GM08714 (cell line): ENCODE data around the gene SSPN.

Source experiments
- H3K4me3 ChIP-seq: fragments of 200-500 bp; sonication (Bioruptor generic); 2 replicates; pipeline ENCODE4 v1.5.1; 2014; ENCODE audit warnings: mild to moderate bottlenecking, low read length, inconsistent platforms
- ZNF274 ChIP-seq: IDR thresholded peaks from 2 replicates; pipeline ENCODE4 v1.6.1; 2012; ENCODE audit warnings: mild to moderate bottlenecking, low read depth, low read length

Gene SSPN

DNA sequence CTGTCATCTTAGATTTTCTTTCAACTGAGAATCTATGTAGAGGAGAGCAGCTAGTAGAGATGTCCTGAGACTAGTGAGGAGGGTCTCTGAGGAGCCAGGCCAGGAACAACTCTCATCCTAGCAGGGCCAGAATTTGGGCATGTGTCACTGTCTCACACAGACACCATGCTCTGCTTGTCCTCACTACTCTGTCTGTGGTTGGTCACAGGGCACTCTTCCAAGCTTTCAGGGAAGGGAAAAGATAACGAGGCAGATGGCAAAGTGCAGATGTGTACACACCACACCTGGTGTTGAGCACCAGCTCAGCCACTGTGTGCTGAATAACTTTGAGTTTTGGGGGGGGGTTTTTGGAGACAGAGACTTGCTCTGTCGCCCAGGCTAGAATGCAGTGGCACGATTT, 2.5 kb downstream of the SSPN start:
- no peak for TF ChIP-seq ZNF274
- no peak overlapping the region for H3K4me3 ChIP-seq

DNA sequence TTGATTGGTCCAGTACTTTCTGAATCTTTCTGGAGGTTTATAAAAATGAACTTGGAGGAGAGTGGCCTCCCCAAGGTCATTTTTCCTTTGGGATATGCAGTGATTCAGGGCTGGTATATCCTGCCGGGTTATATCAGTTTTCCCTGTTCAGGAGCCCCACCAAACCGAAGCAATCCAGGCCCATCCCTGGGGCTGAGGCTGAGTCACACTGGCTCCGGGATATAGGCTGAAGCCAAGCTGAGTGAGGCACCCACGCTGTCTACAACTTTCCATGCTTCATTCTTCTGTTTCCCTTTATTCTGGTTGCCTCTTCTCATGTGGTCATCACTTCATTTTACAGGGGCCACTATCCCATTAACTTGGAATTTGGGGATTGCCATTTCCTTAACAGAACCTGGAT, 3.4 kb downstream of the SSPN start:
- no peak for TF ChIP-seq ZNF274

DNA sequence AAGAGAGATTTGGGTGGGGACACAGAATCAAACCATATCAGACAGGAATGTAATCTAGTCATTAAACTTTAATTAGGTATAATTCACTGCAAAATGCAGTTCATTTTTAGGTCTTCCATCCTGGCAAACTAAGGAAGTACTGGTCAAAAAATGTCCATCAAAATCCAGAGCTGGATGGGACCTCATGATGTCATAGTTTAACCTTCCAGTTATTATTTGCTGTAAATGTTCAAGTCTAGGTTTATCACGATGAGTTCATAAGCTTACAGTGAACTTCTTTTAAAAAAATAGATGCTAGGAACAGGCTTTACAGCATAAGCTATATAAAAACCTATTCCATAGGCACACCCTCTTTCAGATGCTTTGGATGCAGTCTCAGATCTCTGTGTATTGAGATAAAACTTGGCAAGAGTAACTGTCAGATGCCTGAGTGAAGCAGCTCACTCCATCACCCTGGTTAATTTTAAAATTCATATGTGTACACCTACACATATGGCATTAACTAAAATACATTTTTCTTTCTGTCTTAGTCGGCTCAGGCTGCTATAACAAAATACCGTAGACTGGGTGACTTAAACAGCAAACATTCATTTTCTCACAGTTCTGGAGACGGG, 7.9 kb downstream of the SSPN start:
- no peak for TF ChIP-seq ZNF274
- H3K4me3 ChIP-seq, result no peak overlapping the region

More for the DNA sequence above, 3.4 kb downstream of the SSPN start:
- no peak overlapping the region for H3K4me3 ChIP-seq

DNA sequence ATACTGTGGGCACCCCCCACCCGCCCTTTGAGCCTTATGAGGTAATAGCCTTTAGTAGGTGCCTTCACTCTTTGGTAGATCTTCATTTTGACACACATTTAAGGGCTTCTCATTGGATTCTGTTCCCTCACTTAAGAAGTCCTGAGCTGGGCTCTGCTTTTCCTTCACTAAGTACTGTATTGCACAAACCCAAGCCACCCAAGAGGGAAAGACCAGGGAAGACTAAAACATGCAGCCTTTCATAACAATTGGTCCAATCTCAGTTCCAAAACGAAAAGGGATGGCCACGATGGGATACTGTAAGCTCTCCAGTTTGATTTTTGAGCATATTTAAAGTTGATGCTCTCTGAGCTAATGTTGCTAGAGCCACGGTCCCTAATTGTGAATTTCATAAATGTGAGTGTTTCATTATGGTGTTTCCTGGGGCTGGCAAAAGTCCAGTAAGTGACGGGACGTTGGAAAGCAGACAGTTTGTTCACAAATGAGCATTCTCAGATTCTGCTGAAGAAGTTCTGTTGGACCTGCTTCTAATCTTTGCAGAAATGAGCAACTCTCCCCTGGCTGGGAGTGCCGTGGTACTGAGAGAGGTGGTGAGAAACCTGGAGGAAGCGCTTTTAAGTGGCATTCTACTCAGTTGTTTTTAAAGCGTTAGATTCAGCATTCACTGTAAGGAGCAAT, 9.4 kb downstream of the SSPN start:
- H3K4me3 ChIP-seq, result no peak overlapping the region
- TF ChIP-seq ZNF274, result no peak

DNA sequence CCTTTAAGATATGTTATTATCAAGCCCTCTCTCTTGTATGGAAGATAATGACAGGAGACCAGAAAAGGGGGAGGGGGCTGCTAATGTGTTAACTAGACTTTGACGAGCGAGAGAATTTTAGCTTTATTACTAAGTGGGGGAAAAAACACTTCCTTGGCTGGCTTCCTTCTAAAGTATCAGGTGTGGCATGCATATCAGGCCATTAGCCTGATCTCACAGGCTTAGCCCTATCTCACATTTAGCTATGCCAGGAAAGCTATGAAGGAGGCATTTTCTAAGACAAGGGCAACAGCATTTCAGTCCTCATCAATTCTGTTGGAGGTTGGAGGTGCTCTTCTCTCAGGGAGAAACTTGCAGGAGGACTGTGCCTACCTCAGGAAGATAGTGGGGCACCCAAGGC, 9.9 kb downstream of the SSPN start:
- H3K4me3 ChIP-seq, result no peak overlapping the region
- TF ChIP-seq ZNF274, result no peak

DNA sequence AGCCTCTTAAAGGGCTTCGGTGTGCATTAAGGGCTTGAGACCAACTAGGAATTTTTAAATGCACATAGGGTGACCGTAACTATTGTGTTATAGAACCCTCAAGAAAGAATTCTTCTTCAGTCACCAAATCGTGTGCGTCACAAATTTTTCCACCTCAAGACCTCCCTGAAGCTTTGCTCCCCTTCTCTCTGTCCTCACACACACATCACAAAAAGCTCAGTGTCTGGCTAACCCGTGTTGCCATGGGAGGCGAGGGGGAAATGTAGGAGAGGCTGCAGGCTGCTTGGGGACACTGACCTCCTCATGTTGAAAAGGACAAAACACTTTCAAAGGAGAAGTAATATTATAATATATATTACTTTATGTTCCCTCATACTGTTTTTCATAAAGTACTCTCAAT, 10.6 kb downstream of the SSPN start:
- TF ChIP-seq ZNF274, result no peak
- no peak overlapping the region for H3K4me3 ChIP-seq

DNA sequence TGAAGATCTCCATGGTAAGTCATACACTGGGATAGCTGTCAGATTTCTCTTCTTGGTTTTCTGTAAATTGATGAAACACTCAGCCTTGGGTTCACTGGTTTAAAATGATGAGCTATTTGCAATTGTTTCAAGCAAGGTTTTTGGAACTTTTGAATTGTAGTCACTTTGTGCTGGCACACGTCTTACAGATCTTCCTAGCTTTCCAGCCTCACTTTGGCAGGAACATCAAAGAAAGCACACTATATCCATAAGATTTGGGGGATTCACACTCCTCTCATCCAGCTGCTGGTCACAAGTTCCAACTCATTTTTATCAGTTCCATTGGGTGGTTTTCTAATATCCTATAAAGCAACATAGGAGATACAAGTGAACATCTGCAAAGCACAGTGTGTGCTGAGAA, 16.0 kb downstream of the SSPN start:
- no peak overlapping the region for H3K4me3 ChIP-seq
- no peak for TF ChIP-seq ZNF274

DNA sequence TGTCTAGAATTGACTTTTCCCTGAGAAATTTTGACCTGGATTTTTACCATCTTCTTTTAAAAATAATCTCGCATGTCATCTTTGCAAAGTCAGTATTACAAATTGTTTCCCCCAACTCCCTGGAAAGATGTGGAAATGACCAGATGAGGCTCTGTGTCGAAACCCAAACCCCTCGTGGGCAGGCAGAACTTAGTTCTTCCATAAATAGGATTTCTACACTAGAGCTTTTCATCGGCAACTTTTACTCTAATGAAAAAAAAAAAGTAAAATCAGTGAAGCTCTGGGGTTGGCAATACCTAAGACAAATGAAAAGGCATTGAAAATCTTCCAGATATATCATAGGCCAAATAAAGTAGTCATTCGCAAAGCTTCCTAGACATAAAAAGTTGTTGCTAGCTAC, 17.0 kb downstream of the SSPN start:
- no peak overlapping the region for H3K4me3 ChIP-seq
- no peak for TF ChIP-seq ZNF274

DNA sequence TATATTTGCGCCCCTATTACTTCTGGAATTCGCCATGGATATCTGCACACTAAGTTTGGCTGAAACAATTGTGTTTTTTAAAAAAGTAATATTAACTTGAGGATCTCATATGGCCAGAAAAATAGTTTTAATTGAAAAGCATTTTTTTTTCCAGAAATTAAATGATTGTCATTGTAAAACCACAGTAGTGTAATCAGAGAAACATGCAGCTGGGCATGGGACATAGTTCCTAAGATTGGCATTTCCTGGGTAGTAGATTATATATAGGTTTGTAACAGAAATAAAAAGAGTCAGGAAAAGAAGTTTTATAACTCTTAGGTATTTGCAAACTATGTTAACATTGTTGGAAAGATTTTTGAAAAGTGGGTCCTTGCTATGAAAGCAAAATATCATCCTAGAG, 17.6 kb downstream of the SSPN start:
- TF ChIP-seq ZNF274, result no peak
- no peak overlapping the region for H3K4me3 ChIP-seq

DNA sequence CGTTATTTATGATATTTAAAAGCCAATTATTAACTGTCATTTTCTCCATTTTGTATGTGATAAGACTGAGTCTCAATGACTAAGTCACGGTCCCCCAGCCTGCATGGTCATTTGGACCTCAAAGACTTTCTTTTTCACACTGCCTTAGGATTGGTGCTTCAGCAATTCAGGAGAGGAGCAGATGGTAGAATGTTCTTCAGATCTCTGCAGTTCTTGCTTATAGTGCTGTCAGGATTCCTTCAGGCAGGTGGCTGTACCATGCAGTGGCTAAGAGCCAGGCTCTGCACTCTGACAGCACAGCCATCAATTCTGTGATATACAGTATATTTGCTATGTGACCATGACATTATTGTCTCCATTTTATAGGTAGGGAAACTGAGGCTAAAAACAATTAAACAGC, 18.7 kb downstream of the SSPN start:
- no peak overlapping the region for H3K4me3 ChIP-seq
- no peak for TF ChIP-seq ZNF274

DNA sequence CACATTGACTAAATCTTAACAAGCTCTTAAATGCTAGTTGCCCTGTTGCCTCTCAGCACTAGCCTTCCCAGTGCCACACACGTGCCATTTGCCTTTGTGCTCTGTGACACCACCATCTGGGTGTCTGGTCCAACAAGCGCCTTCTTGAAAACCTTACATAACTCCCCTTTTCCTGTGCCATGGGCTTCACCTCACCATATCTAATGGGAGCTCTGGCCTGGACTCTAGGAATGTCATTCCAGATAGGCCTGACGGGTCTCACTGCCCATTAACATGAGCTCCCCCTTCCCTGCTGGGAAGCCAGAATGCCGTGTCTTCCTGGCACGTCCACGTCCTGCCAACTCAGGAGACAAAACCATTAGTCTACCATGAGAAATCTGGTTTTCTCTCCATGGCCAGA, 24.4 kb downstream of the SSPN start:
- no peak overlapping the region for H3K4me3 ChIP-seq
- no peak for TF ChIP-seq ZNF274

DNA sequence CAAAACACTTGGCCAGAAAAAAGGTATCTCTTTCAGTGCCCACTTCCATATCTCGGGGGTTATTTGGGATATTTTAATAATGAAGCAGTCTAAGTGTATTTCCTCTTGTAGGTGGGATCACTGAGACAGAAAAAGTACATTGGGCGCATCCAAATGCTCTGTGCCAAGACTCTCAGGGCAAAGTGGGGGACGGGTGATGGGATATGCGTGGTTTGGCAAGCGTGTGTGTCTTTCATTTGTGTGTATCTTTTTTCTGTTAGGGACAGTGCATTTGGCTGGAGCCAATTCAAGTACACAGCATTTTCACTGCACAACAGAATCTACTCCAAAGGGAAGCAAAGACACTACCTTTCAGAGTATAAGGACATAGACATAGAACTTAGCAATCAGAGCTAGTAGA, 29.3 kb downstream of the SSPN start:
- no peak for TF ChIP-seq ZNF274
- no peak overlapping the region for H3K4me3 ChIP-seq

DNA sequence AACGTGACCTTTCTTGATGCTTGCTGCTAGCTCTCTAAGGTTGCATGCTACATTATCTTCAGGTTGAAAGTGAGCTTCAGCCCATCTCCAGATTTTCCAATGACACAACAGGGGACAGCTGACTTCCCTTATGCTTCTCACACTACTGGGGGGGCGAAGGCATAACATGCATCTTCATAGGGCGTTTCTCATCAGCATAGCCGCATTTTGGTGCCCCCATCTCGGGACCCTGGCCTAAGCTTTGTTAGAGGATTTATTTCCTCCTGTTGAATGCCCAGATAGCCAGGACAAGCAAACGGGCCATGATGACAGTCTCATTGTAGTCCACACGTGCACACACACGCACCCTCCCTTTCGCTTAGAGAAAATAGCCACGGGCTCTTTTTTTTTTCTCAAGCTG, 30.7 kb downstream of the SSPN start:
- no peak for TF ChIP-seq ZNF274
- no peak overlapping the region for H3K4me3 ChIP-seq

DNA sequence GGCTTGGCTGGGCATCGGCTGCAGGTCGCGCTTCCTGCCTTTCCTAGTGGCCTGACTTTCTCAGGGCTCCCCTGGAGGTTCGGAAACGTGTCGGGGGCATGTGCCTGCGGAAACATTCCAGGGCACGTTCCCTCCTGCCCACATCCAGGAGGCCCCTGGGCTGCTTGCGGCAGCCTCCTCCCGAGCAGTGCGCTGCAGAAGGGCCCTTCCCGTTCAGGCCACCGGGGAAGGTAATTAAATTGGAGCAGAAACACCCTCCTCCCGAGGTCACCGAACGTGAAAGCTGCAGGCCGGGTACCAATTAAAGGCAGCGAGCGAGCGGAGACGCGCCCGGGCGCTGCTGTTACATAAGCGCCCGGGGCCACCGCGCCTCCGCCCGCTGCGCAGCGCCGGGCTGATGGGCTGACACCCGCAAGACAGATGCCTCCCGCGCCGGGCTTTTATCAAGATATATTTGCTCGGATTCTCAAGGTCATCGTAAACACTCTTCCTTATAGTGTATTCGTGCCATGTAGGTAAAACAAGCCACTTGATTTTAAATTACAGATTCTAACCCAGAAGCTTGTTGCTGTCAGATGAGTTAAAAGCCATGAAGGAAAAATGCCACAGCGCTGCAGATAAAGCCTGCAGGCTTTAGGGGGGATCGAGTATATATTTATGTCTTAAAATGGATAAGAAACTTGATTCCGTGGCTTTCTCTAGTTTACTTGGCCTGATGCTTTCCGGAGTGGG, 31.4 kb downstream of the SSPN start:
- TF ChIP-seq ZNF274, result no peak
- no peak overlapping the region; the same call in 1 of the 2 replicates for H3K4me3 ChIP-seq

DNA sequence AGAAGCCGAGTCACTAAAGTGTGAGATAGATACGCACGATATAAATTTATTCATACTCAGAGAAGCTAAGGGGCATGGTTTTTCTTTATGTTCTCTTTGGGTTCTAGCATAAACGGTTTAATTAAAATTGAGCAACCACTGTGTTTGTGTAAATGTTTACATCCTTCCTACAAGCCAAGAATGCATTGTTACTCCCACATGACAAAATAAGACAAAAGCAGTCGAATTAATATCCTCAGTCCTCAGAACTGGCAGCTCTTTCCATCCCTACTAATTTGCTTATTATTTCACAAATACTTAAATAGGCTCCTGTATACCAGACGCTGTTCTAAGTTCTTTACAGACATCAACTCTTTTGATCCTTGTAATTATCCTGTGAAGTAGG, 32.0 kb downstream of the SSPN start:
- no peak for TF ChIP-seq ZNF274
- no peak overlapping the region for H3K4me3 ChIP-seq
